ENCODE measurements around the gene TRUB1.

DNA sequence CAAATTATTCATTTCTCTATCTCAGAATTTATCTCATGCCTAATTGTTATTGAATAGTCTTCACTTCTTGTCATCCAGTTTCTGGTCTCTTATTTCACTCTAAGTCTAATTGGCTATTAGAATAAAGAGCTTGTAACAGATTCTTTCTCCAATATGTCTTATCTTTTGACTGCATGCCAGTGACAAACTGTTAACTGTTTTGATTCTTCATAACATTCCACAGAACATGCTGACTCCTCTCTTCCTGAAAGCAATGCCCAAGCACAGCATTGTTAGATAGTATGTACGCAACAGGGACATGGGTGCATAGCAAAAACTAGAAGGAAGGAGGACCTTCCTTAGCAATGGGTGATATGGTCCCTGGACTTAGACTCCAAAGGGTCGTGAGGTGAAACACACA is 65.4 kb downstream of the TRUB1 start:
- TF ChIP-seq, protein P1, sequence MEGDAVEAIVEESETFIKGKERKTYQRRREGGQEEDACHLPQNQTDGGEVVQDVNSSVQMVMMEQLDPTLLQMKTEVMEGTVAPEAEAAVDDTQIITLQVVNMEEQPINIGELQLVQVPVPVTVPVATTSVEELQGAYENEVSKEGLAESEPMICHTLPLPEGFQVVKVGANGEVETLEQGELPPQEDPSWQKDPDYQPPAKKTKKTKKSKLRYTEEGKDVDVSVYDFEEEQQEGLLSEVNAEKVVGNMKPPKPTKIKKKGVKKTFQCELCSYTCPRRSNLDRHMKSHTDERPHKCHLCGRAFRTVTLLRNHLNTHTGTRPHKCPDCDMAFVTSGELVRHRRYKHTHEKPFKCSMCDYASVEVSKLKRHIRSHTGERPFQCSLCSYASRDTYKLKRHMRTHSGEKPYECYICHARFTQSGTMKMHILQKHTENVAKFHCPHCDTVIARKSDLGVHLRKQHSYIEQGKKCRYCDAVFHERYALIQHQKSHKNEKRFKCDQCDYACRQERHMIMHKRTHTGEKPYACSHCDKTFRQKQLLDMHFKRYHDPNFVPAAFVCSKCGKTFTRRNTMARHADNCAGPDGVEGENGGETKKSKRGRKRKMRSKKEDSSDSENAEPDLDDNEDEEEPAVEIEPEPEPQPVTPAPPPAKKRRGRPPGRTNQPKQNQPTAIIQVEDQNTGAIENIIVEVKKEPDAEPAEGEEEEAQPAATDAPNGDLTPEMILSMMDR (conservative IDR thresholded peaks at IDR 0.05; ENCODE audit: low read length), result no peak
- no peak for TF ChIP-seq EZH2phosphoT487 (IDR thresholded peaks at IDR 0.05; ENCODE audit: borderline replicate concordance, low read depth, low read length)

Measured in OCI-LY7 (cell line).